Endothelial cell of umbilical vein (primary cell): ENCODE data around the gene PLEKHG4B. TPM values are rescaled to one million over a fixed set of nuclear protein-coding genes. Genes with fewer than 3 reads are reported as not detected.

Experiments
- BruUV-seq: library from RNA; stranded (reverse); fragments of 400-500 nt; replicated peaks from 2 replicates; lab custom pipeline; 2021; lab: Mats Ljungman, UMichigan
- CTCF ChIA-PET: fragments of 300-600, 350-600 bp; sonication (Branson Sonifier 250); formaldehyde crosslinking; loops from one replicate; lab custom pipeline; 2021; ENCODE audit warnings: antibody characterized with exemption, inconsistent platforms; lab: Charles Lee
- POLR2A ChIA-PET: fragments of 300-600, 350-600 bp; sonication (Branson Sonifier 250); formaldehyde crosslinking; loops from one replicate; lab custom pipeline; 2021; ENCODE audit warnings: antibody characterized with exemption, inconsistent platforms; lab: Charles Lee
- DNase-seq: peaks from one replicate; pipeline ENCODE4 v3.0.0-alpha.2; 2011; ENCODE audit warnings: low read depth, low spot score
- FAIRE-seq: peaks from 2 replicates; lab custom pipeline; 2011; peaks lifted over from hg19 to GRCh38; lab: Jason Lieb, UNC
- H2AFZ ChIP-seq: 2 replicates; pipeline ENCODE4 v1.6.0; 2012; ENCODE audit warnings: low read depth, low read length, control low read depth, inconsistent platforms
- H3K27ac ChIP-seq: 2 replicates; pipeline ENCODE4 v1.5.1; 2011; ENCODE audit warnings: low read depth, mild to moderate bottlenecking, control low read depth, low read length, moderate library complexity; ENCODE audit not compliant: insufficient read depth
- H3K27me3 ChIP-seq, 2 experiments: 2 replicates each; pipeline versions ENCODE4 v1.6.0 to v1.6.1; 2011; ENCODE audit warnings: low read length in 2 of 2, mixed read lengths in 1 of 2; ENCODE audit not compliant: control insufficient read depth in 2 of 2, insufficient read depth in 2 of 2
- H3K36me3 ChIP-seq, 2 experiments: 2 replicates in 1 of 2; 3 replicates in 1 of 2; pipeline ENCODE4 v1.5.1; 2011; ENCODE audit warnings: low read length in 2 of 2, mild to moderate bottlenecking in 1 of 2, moderate library complexity in 1 of 2; ENCODE audit not compliant: control insufficient read depth in 2 of 2, insufficient read depth in 2 of 2; ENCODE audit errors: extremely low read depth in 1 of 2
- H3K4me1 ChIP-seq: 3 replicates; pipeline ENCODE4 v1.5.1; 2011; ENCODE audit warnings: mild to moderate bottlenecking, low read length; ENCODE audit not compliant: control insufficient read depth, insufficient read depth; ENCODE audit errors: extremely low read depth
- H3K4me2 ChIP-seq: 2 replicates; pipeline ENCODE4 v1.6.1; 2011; ENCODE audit warnings: low read length, control low read depth, mixed read lengths; ENCODE audit not compliant: insufficient read depth
- H3K4me3 ChIP-seq, 3 experiments: fragments of 200-600 bp in 1 of 3; sonication (generic), shearing (Covaris generic) in 1 of 3; replicated peaks in 1 of 3; 2 replicates each; pipeline ENCODE4 v1.5.1; 2011 to 2016; ENCODE audit warnings: control low read depth in 3 of 3, low read length in 3 of 3, mild to moderate bottlenecking in 2 of 3, inconsistent platforms in 1 of 3, low read depth in 1 of 3, moderate library complexity in 1 of 3; ENCODE audit not compliant: insufficient read depth in 1 of 3
- H3K79me2 ChIP-seq: 2 replicates; pipeline ENCODE4 v1.6.0; 2012; ENCODE audit warnings: low read length, inconsistent platforms; ENCODE audit not compliant: control insufficient read depth, insufficient read depth
- H3K9ac ChIP-seq: replicated peaks from 2 replicates; pipeline ENCODE3; 2011; ENCODE audit warnings: low read length, control low read depth; ENCODE audit not compliant: insufficient read depth; ENCODE audit errors: extremely low read depth
- H3K9me1 ChIP-seq: replicated peaks from 3 replicates; pipeline ENCODE4 v1.6.0; 2011; ENCODE audit warnings: mild to moderate bottlenecking, low read length; ENCODE audit not compliant: control insufficient read depth, insufficient read depth; ENCODE audit errors: extremely low read depth
- H3K9me3 ChIP-seq: replicated peaks from 2 replicates; pipeline ENCODE4 v1.5.1; 2012; ENCODE audit warnings: low read length, inconsistent platforms; ENCODE audit not compliant: control insufficient read depth, insufficient read depth
- H4K20me1 ChIP-seq: replicated peaks from 2 replicates; pipeline ENCODE3; 2011; ENCODE audit warnings: mild to moderate bottlenecking, low read length; ENCODE audit not compliant: control insufficient read depth, insufficient read depth; ENCODE audit errors: extremely low read depth
- EZH2 ChIP-seq: IDR thresholded peaks from 2 replicates; pipeline ENCODE4 v1.6.1; 2012; ENCODE audit warnings: borderline replicate concordance, low read depth, mild to moderate bottlenecking, moderate library complexity, low read length, inconsistent platforms; ENCODE audit not compliant: severe bottlenecking
- FOS ChIP-seq: IDR thresholded peaks from 2 replicates; pipeline ENCODE4 v1.6.1; 2011; ENCODE audit warnings: mild to moderate bottlenecking, low read length, moderate library complexity, borderline replicate concordance; ENCODE audit not compliant: insufficient read depth
- GATA2 ChIP-seq: IDR thresholded peaks from 2 replicates; pipeline ENCODE4 v1.7.0; 2011; ENCODE audit warnings: low read depth, mild to moderate bottlenecking, moderate library complexity, mixed read lengths, low read length; ENCODE audit not compliant: insufficient read length, insufficient read depth
- JUN ChIP-seq: IDR thresholded peaks from 2 replicates; pipeline ENCODE4 v1.6.1; 2011; ENCODE audit warnings: borderline replicate concordance, low read depth; ENCODE audit not compliant: insufficient read length, insufficient read depth
- MYC ChIP-seq: IDR thresholded peaks from one replicate; pipeline ENCODE4 v1.6.1; 2011; ENCODE audit warnings: mild to moderate bottlenecking, low read depth, low read length
- POLR2A ChIP-seq: IDR thresholded peaks from 2 replicates; pipeline ENCODE4 v1.6.1; 2012; ENCODE audit warnings: low read depth, mild to moderate bottlenecking, control low read depth, low read length
- POLR2AphosphoS5 ChIP-seq: IDR thresholded peaks from 2 replicates; pipeline ENCODE4 v1.6.1; 2012; ENCODE audit warnings: low read depth, mild to moderate bottlenecking, control low read depth, low read length, moderate library complexity; ENCODE audit not compliant: insufficient read depth
- dilution Hi-C: fragments of 300-500 bp; cut with MboI; formaldehyde crosslinking; loops from one replicate; pipeline ENCODE4 v1.15.0; 2019; ENCODE audit warnings: low sequenced_read_pairs; ENCODE audit not compliant: extremely low pct_ligation_motif_present
- intact Hi-C: fragments of 100-400 bp; cut with micrococcal nuclease; formaldehyde crosslinking; loops from one replicate; pipeline ENCODE4 v1.10.0; 2022
- polyA plus RNA-seq, 4 experiments: library from polyadenylated mRNA; depleted of rRNA in 3 of 4; stranded (reverse) in 3 of 4; unstranded in 1 of 4; fragments of >200 nt; gene quantifications; 2 replicates each; pipeline versions ENCODE4 v1.2.1 to v1.2.3, GENCODE V29; 2011 to 2012; ENCODE audit warnings: missing spikeins in 1 of 4
- total RNA-seq: library from RNA; stranded (reverse); gene quantifications from 2 replicates; pipeline ENCODE4 v1.2.3, GENCODE V29; 2021
- TF ChIP-seq, protein P1 (sequence below): IDR thresholded peaks from 2 replicates; pipeline ENCODE4 v1.6.1; 2011; ENCODE audit not compliant: insufficient read depth, insufficient read length
- TF ChIP-seq, protein P2 (sequence below), 2 donors: IDR thresholded peaks; 1 replicate in 1 of 2; 2 replicates in 1 of 2; pipeline ENCODE4 v1.5.1; 2011; ENCODE audit warnings: low read length in 2 of 2, mild to moderate bottlenecking in 2 of 2, moderate library complexity in 2 of 2, control low read depth in 1 of 2, inconsistent platforms in 1 of 2, low read depth in 1 of 2; ENCODE audit not compliant: insufficient read depth in 1 of 2; ENCODE audit errors: extremely low read depth in 1 of 2

The PLEKHG4B gene
- total and polyA plus RNA-seq, 2 donors (not counting 3 experiments of a cell fraction or from before 2014, with no cell fraction given), result not detected

- H3K27me3 ChIP-seq, result peaks cover 0 to 2% of the 10 kb centered on the region in 2 experiments
- ChIA-PET POLR2A (no interaction called here), CTCF (interaction anchor here (1.0 to 1.2 kb wide), 2 partner anchors 19 to 63 kb away, joined by 3 read pairs; no protein-coding TSS in a partner anchor)
- no peaks in the 10 kb centered on the region for H3K79me2 ChIP-seq
- no TSS peak for BruUV-seq
- no peaks in the 10 kb centered on the region for H3K4me1 ChIP-seq
- H3K36me3 ChIP-seq, result no peaks in the 10 kb centered on the region
- H3K9ac ChIP-seq, result no peak overlapping the region
- no peak overlapping the region for H3K4me2 ChIP-seq
- TF ChIP-seq POLR2AphosphoS5 (no peak), EZH2 (no peak), FOS (no peak), JUN (no peak), GATA2 (no peak), POLR2A (no peak), MYC (no peak)
- TF ChIP-seq, protein P1, sequence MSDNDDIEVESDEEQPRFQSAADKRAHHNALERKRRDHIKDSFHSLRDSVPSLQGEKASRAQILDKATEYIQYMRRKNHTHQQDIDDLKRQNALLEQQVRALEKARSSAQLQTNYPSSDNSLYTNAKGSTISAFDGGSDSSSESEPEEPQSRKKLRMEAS, result no peak
- TF ChIP-seq, protein P2, sequence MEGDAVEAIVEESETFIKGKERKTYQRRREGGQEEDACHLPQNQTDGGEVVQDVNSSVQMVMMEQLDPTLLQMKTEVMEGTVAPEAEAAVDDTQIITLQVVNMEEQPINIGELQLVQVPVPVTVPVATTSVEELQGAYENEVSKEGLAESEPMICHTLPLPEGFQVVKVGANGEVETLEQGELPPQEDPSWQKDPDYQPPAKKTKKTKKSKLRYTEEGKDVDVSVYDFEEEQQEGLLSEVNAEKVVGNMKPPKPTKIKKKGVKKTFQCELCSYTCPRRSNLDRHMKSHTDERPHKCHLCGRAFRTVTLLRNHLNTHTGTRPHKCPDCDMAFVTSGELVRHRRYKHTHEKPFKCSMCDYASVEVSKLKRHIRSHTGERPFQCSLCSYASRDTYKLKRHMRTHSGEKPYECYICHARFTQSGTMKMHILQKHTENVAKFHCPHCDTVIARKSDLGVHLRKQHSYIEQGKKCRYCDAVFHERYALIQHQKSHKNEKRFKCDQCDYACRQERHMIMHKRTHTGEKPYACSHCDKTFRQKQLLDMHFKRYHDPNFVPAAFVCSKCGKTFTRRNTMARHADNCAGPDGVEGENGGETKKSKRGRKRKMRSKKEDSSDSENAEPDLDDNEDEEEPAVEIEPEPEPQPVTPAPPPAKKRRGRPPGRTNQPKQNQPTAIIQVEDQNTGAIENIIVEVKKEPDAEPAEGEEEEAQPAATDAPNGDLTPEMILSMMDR (IDR thresholded peaks at IDR 0.05; ENCODE audit: extremely low read depth in 1 of 2, insufficient read depth in 1 of 2, low read depth in 1 of 2, low read length in 2 of 2), result no peak
- no peak for FAIRE-seq
- no peak overlapping the region for H2AFZ ChIP-seq
- H3K9me1 ChIP-seq, result no peaks in the 10 kb centered on the region
- no peaks in the 10 kb centered on the region for H4K20me1 ChIP-seq
- no peak for DNase-seq
- H3K27ac ChIP-seq, result no peak overlapping the region
- H3K9me3 ChIP-seq, result no peaks in the 10 kb centered on the region
- dilution Hi-C loops, result no loop called here
- intact Hi-C loops, result no loop called here
- H3K4me3 ChIP-seq, result no peak overlapping the region
Measured at GRCh38 chr5:125815-126214, 33.8 kb downstream of the PLEKHG4B start.
